Epithelial cell of proximal tubule (primary cell): ENCODE data around the gene C1orf226. TPM values are rescaled to one million over a fixed set of nuclear protein-coding genes. Genes with fewer than 3 reads are reported as not detected.

Experiments
- DNase-seq: peaks from one replicate; pipeline ENCODE4 v3.0.0-alpha.2; 2011; ENCODE audit warnings: low read depth
- H3K4me3 ChIP-seq: 2 replicates; pipeline ENCODE4 v1.5.1; 2011; ENCODE audit warnings: low read depth, mild to moderate bottlenecking, low read length
- CTCF ChIP-seq: conservative IDR thresholded peaks from 2 replicates; pipeline ENCODE4 v1.5.1; 2012; ENCODE audit warnings: low read depth, mild to moderate bottlenecking, low read length
- total RNA-seq: library from RNA; depleted of rRNA; stranded (reverse); fragments of >200 nt; gene quantifications from 2 replicates; pipeline ENCODE4 v1.2.3, GENCODE V29; 2015

The C1orf226 gene, protein sequence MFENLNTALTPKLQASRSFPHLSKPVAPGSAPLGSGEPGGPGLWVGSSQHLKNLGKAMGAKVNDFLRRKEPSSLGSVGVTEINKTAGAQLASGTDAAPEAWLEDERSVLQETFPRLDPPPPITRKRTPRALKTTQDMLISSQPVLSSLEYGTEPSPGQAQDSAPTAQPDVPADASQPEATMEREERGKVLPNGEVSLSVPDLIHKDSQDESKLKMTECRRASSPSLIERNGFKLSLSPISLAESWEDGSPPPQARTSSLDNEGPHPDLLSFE
- 2.5 and 5.9 TPM in 2 replicates for total RNA-seq

GRCh38 chr1:162381383-162381782 lies at the start of gene C1orf226:
C1orf226 (plus strand) TSS chr1:162381728; CDS start chr1:162381902, 174 bp downstream.
- TF ChIP-seq CTCF: no peak
- DNase-seq: no peak

GRCh38 chr1:162333991-162334390 lies 47.5 kb upstream of the C1orf226 start:
- no peak overlapping the region for H3K4me3 ChIP-seq
- TF ChIP-seq CTCF: no peak
- no peak for DNase-seq

More at GRCh38 chr1:162381383-162381782, at the start of gene C1orf226:
- H3K4me3 ChIP-seq: no peak within 1 kb of the TSS

- no peak for TF ChIP-seq CTCF
- DNase-seq: no peak
- H3K4me3 ChIP-seq: no peak overlapping the region
Observed at GRCh38 chr1:162335126-162335525, 46.4 kb upstream of the C1orf226 start.

DNA sequence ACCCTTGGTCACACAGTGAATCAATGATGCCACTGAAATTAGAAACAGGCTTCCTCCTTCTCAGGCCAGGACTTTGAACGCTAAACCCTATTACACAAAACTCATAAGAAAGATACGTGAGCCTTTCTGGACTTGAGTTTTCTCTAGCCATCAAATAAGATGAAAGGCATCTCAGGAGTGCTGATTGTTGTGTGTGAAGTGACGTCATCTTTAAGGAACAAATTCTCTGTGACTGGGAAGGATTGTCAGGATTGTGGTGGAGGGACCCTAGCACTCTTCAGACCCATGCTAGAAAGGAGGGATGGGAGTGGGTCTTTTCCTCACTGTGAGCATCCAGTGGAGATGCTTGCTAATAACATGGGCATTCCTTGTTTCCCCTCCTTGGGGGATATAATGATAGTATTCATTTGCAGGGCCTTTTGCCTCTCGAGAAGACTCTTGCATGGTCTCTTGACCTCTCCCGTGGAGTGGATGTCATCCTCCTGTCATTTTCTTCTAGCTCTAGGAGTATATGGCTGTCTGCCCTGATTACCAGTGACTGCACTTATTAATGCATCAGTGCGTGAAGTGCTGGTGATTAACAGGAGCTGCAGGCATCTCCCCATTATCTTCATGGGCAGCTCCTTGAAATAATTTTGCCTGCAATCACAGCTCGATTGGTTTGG lies 44.8 kb upstream of the C1orf226 start:
- TF ChIP-seq CTCF: no peak
- DNase-seq: no peak
- no peak overlapping the region for H3K4me3 ChIP-seq

GRCh38 chr1:162342452-162342983 lies 39.0 kb upstream of the C1orf226 start:
- DNase-seq: no peak
- no peak for TF ChIP-seq CTCF
- H3K4me3 ChIP-seq: no peak overlapping the region

GRCh38 chr1:162343470-162343869 lies 38.1 kb upstream of the C1orf226 start:
- DNase-seq: no peak
- no peak overlapping the region for H3K4me3 ChIP-seq
- no peak for TF ChIP-seq CTCF
